Epithelial cell of esophagus (primary cell): ENCODE results near the gene CCDC102A.

ENCODE experiments used
- DNase-seq: peaks from one replicate; pipeline ENCODE4 v3.0.0; 2010; ENCODE audit warnings: low read depth
- H3K4me3 ChIP-seq: 2 replicates; pipeline ENCODE4 v1.5.1; 2011; ENCODE audit warnings: mild to moderate bottlenecking, low read length, control low read depth
- TF ChIP-seq, protein P1 (sequence below): IDR thresholded peaks from 2 replicates; pipeline ENCODE4 v1.5.1; 2011; ENCODE audit warnings: low read depth, mild to moderate bottlenecking, low read length, control low read depth, inconsistent platforms; ENCODE audit not compliant: insufficient read depth; ENCODE audit errors: missing control alignments

CCDC102A gene

GRCh38 chr16:57514371-57514770 lies 22.0 kb downstream of the CCDC102A start:
- TF ChIP-seq, protein P1, sequence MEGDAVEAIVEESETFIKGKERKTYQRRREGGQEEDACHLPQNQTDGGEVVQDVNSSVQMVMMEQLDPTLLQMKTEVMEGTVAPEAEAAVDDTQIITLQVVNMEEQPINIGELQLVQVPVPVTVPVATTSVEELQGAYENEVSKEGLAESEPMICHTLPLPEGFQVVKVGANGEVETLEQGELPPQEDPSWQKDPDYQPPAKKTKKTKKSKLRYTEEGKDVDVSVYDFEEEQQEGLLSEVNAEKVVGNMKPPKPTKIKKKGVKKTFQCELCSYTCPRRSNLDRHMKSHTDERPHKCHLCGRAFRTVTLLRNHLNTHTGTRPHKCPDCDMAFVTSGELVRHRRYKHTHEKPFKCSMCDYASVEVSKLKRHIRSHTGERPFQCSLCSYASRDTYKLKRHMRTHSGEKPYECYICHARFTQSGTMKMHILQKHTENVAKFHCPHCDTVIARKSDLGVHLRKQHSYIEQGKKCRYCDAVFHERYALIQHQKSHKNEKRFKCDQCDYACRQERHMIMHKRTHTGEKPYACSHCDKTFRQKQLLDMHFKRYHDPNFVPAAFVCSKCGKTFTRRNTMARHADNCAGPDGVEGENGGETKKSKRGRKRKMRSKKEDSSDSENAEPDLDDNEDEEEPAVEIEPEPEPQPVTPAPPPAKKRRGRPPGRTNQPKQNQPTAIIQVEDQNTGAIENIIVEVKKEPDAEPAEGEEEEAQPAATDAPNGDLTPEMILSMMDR, result no peak
- no peak for DNase-seq
- no peak overlapping the region for H3K4me3 ChIP-seq

GRCh38 chr16:57513371-57514102 lies 22.8 kb downstream of the CCDC102A start:
- no peak overlapping the region for H3K4me3 ChIP-seq
- DNase-seq, result no peak
- TF ChIP-seq, protein P1, result no peak

GRCh38 chr16:57512296-57513001 lies 23.9 kb downstream of the CCDC102A start:
- DNase-seq, result no peak
- TF ChIP-seq, protein P1, result no peak
- H3K4me3 ChIP-seq, result no peak overlapping the region

GRCh38 chr16:57510016-57510871 lies 26.1 kb downstream of the CCDC102A start:
- TF ChIP-seq, protein P1, result no peak
- H3K4me3 ChIP-seq, result no peak overlapping the region
- no peak for DNase-seq

DNA sequence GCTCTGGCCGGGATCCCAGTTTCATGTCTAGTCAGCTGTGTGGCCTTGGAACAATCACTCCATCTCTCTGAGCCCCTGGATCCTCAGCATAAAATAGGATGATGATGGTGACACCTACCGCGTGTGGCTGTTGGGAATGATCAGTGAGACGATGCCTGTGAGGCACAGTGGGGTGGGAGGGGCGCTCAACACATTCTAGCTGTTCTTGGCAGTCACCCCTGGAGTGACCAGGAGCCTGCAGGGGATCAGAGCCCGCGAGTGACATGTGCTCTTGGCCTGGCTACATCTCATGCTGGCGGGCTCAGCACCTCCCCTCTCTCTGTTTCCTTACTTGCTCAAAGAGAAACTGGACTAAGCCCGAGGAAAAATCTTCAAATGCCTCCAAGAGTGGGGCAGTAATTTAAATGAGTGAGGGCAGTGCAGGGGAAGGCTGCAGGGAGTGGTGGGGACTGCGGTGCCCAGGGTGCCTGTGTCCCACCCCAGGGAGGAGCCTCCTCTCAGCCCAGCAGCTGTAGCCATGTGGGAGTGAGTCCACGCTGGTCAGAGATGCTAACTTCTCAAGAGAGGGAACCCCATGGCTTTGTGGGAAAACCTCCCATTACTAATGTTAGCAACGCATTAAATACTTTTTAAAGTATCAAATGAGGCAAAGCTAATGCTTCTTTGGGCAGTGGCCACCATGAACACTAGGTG lies 27.0 kb downstream of the CCDC102A start:
- TF ChIP-seq, protein P1, result no peak
- DNase-seq, result no peak
- no peak overlapping the region for H3K4me3 ChIP-seq

GRCh38 chr16:57508035-57508425 lies 28.3 kb downstream of the CCDC102A start:
- no peak for DNase-seq
- H3K4me3 ChIP-seq, result no peak overlapping the region
- TF ChIP-seq, protein P1, result no peak
